NT2/D1 (cell line): ENCODE results near the gene IRF1.

Experiments
- DNase-seq: peaks from one replicate; pipeline ENCODE4 v3.0.0-alpha.2; 2011; ENCODE audit warnings: low read depth, low spot score
- H3K27me3 ChIP-seq: 2 replicates; pipeline ENCODE4 v1.6.0; 2011; ENCODE audit warnings: mild to moderate bottlenecking; ENCODE audit not compliant: insufficient read length, insufficient read depth
- H3K36me3 ChIP-seq: 2 replicates; pipeline ENCODE4 v1.6.1; 2011; ENCODE audit warnings: mild to moderate bottlenecking, low read length, mixed read lengths; ENCODE audit not compliant: insufficient read depth, insufficient read length
- H3K4me1 ChIP-seq: 2 replicates; pipeline ENCODE4 v1.5.1; 2011; ENCODE audit not compliant: insufficient read depth, insufficient read length
- H3K4me3 ChIP-seq: 2 replicates; pipeline ENCODE4 v1.5.1; 2011; ENCODE audit warnings: low read depth; ENCODE audit not compliant: insufficient read length
- H3K9ac ChIP-seq: 2 replicates; pipeline ENCODE4 v1.6.0; 2011; ENCODE audit warnings: low read depth; ENCODE audit not compliant: insufficient read length
- H3K9me3 ChIP-seq: 2 replicates; pipeline ENCODE4 v1.5.1; 2011; ENCODE audit warnings: mild to moderate bottlenecking, low read length; ENCODE audit not compliant: insufficient read depth
- SUZ12 ChIP-seq: IDR thresholded peaks from 2 replicates; pipeline ENCODE4 v1.6.1; 2011; ENCODE audit not compliant: insufficient read length, insufficient read depth; ENCODE audit errors: extremely low read depth
- YY1 ChIP-seq: IDR thresholded peaks from 2 replicates; pipeline ENCODE4 v1.6.1; 2011; ENCODE audit not compliant: insufficient read length, insufficient read depth
- ZNF274 ChIP-seq: IDR thresholded peaks from 2 replicates; pipeline ENCODE4 v1.6.1; 2011; ENCODE audit warnings: mild to moderate bottlenecking, low read depth, low read length

Gene IRF1

DNA sequence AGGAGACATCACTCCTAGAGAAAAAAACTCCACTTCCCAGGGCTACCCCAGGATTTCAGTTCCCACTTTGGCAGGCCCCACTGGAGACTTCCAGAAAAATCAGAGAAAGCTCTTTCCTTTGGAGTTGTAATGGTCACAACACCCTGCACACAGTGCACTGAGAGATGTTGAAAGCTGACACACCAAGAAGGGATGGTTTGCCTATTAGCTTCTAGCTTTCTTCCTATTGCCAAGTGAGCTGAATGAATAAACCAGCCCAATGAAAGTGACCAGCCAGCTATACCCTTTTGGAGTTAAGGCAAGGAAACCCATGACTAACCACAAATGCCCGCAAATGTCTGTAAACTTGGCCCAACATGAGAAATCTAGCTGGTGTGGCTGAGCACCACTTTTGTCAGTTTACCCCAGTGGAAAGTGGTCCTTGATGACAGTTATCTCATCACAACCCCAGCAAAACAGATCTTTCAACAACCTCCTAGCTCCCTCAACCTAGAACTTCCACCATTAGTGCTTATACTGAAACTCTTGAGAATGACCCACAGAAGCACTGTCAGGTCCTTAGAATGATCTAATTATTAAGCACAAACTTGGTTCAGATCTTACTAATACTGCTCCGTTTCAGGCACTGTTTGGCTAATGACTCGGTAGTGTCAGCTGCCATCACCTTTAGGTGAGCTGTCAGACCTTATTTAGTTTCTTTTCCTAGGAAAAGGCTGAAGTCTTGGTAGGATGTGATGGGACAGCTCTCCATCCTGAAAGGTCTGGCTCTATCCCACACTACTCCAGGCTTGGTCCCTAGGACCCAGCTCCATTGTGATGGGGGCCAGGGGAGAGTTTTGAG is 11.2 kb downstream of the IRF1 start:
- no peak for DNase-seq
- H3K4me1 ChIP-seq, result peaks cover 9% of the 10 kb centered on the region
- H3K9me3 ChIP-seq, result no peaks in the 10 kb centered on the region

GRCh38 chr5:132478366-132478871 is 12.2 kb downstream of the IRF1 start:
- no peak for DNase-seq
- Histone ChIP-seq H3K27me3 (no peaks in the 10 kb centered on the region), H3K9me3 (no peaks in the 10 kb centered on the region), H3K4me3 (no peak overlapping the region), H3K4me1 (peaks cover 9% of the 10 kb centered on the region), H3K36me3 (peaks cover 3% of the 10 kb centered on the region), H3K9ac (no peak overlapping the region)
- TF ChIP-seq SUZ12 (no peak), YY1 (no peak), ZNF274 (no peak)

More for the DNA sequence above, 11.2 kb downstream of the IRF1 start:
- H3K9ac ChIP-seq, result no peak overlapping the region
- H3K36me3 ChIP-seq, result peaks cover 13% of the 10 kb centered on the region
- no peak for TF ChIP-seq SUZ12
- TF ChIP-seq YY1, result no peak
- no peak for TF ChIP-seq ZNF274
- no peak overlapping the region for H3K4me3 ChIP-seq
- no peaks in the 10 kb centered on the region for H3K27me3 ChIP-seq

DNA sequence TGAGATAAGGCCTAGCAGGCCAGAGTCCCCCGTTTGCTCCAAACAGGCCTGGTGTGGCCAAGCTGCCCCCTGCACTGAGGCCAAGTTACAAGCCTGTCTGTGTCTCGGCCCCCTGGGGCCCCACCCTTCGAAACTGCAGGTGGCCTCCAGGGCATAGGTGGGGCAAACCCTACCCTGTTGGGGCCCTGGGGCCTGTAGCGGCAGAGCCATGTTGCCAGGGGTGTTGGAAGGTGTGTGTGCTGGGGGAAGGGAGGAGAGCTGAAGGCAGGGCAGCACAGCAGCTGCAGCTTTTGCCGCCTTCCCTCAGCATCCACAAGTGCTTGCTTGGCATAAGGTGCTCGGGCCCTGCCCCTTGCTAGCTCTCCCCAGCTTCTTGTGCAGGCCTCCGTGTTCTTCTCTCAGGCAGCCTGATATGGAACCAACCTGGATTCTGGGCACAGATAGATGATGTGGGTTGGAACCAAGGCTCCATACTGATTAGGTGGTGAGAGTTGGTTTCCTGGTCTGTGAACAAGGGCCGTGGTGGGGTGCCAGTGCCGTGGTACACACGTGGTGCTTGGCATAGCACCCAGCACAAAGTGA is 12.7 kb downstream of the IRF1 start:
- no peak overlapping the region for H3K9ac ChIP-seq
- H3K4me3 ChIP-seq, result no peak overlapping the region
- no peaks in the 10 kb centered on the region for H3K9me3 ChIP-seq
- no peaks in the 10 kb centered on the region for H3K27me3 ChIP-seq
- H3K4me1 ChIP-seq, result peaks cover 9% of the 10 kb centered on the region
- TF ChIP-seq YY1, result no peak
- no peak for TF ChIP-seq ZNF274
- no peak for TF ChIP-seq SUZ12
- no peak for DNase-seq
- H3K36me3 ChIP-seq, result no peaks in the 10 kb centered on the region

DNA sequence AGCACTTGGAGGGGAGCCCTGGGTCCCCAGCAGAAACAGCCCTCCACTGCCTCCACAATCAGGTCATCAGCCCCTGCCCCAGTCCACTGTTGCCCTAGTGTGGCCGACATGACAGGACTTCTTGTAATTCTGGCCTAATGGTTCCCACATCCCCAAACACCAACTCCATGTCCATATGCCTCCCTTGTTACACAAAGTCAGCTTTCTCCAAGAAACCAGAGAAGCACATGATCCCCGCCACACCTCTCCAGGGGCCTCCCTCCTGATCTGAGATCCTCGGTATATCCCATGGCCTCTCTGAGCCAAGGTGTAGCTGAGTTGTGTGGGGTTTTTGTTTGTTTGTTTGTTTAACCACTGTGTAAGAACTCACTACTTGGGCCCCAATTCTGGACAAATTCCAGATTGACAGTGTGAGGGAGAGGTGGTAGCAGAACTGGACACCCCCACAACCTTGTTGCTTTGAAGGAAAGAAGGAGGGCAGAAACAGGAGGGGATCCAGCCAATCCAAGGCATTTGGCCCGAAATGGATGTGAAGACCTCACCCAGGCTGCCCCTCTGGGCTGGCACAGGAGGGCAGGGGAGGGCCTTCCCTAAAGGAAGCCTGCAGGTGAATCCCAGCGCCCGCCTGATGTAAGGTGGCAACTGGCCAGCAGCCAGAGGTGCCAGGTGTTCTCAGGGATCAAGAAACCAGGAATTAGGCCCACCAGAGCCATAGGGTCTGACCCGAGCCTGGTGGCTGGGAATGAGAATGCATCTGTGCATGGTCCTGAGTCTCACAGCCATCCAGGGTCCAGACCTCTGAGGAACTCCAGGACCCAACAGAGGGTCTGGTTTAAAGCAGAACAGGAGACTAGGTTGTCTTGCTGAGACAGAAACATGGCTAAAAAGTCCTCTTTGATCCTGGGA is 13.4 kb downstream of the IRF1 start:
- peaks cover 9% of the 10 kb centered on the region for H3K4me1 ChIP-seq
- no peak overlapping the region for H3K4me3 ChIP-seq
- H3K9ac ChIP-seq, result no peak overlapping the region
- no peaks in the 10 kb centered on the region for H3K27me3 ChIP-seq
- H3K9me3 ChIP-seq, result no peaks in the 10 kb centered on the region
- no peak for DNase-seq
- no peaks in the 10 kb centered on the region for H3K36me3 ChIP-seq
- TF ChIP-seq SUZ12 (no peak), ZNF274 (no peak), YY1 (no peak)

DNA sequence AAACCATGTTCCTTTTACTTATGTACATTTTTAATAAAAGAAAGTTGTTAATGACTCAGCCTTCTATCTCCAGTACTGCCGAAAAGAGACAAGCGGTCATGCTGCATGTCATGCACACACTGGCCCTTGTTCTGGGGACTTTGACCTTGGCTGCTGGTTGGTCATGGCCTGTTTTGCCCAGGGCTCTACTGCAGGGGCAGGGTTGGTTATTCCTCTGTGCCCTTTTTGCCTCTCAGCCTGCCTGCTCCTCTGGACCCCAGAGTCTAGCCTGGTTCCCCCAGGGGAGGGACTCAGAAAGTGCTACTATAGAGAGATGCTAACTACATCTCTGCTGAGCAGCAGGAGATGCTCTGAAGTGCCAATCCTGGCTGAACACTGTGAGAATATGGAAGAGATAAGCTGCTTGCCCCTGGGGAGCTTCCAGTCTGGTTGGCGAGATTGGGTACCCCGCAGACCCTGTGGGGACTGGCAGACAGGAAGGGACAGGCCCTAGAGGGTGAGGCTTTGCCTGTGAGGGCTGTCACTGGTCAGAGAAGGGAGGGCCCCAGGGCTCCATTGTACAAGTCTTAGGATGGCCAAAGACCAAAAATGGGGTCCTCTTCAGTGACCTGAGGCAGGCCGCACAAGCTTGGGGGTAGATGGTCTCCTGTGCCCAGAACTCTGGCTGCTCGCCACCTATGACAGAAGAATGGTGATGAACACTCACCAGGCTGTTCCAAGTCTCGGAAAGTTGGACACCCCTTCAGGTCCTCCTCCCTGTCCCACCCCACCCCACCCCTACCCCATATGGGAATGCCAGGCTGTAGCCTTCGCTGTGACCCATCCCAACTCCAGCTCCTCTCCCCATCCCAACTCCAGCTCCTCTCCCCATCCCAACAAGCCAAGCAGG is 14.3 kb downstream of the IRF1 start:
- H3K36me3 ChIP-seq, result no peaks in the 10 kb centered on the region
- no peak for DNase-seq
- TF ChIP-seq ZNF274 (no peak), YY1 (no peak), SUZ12 (no peak)
- H3K9me3 ChIP-seq, result no peaks in the 10 kb centered on the region
- peaks cover 9% of the 10 kb centered on the region for H3K4me1 ChIP-seq
- no peak overlapping the region for H3K9ac ChIP-seq
- H3K4me3 ChIP-seq, result no peak overlapping the region
- no peaks in the 10 kb centered on the region for H3K27me3 ChIP-seq

DNA sequence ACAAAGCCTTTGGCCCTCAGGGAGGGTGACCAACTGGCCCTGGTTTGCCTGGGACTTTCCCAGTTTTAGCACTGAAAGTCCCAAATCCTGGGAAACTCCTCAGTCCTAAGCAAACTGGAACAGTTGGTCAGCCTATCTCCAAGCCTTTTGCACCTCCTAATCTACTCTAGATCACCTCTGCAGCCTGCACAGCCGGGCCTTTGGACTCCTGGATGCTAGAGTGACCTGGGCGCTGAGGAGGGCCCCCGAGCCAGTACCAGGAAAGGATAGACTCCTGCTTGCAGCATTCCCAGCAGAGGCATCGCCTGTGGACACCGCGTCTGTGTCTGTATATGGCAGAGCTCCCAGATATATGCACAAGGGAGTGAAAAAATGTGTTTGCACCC is 15.1 kb downstream of the IRF1 start:
- Histone ChIP-seq H3K27me3 (no peaks in the 10 kb centered on the region), H3K4me1 (peaks cover 9% of the 10 kb centered on the region), H3K9ac (no peak overlapping the region), H3K9me3 (no peaks in the 10 kb centered on the region), H3K4me3 (no peak overlapping the region), H3K36me3 (no peaks in the 10 kb centered on the region)
- no peak for DNase-seq
- TF ChIP-seq ZNF274 (no peak), SUZ12 (no peak), YY1 (no peak)
